NOMO-1 (cell line): Measurements from ENCODE around the gene VWA2.

ENCODE experiments used
- DNase-seq, 2 experiments: peaks; one replicate each; lab custom pipeline; 2025; ENCODE audit not compliant: unreplicated experiment in 2 of 2; lab: John Stamatoyannopoulos, UW

The VWA2 gene

DNA sequence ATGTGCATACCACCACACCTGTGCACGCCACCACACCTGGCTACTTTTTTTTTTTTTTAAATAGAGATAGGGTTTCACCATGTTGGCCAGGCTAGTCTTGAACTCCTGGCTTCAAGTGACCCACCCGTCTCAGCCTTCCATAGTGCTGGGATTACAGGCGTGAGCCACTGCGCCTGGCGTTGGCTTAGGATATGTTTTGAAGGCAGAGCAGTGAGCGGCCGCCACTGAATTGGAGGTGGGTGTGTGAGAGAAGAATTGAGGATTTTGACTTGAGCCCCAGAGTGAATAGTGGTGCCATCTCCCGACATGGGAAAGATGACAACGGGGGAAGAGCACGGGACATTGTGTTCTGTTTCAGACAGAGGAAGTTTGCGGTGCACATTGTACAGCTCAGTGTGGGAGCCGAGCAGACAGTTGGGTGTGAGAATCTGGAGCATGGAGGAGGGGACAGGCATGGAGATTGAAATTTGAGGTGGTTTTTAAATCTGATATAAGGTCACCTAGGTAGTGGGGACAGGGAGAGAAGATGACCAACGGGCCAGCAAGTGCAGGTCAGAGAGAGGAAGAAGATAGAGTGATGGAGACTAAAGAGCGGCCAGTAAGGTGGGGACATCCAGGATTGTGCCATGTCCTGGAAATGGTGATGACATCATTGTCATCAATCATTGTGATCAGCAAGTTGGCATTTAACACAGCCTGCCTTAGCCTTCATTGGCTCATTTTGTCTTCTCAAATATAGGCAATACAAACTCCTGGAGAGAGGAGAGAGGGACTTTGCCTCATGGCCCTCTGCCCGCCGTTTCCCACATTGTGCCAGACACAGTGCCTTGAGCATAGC lies 35.8 kb downstream of the VWA2 start:
- no peak for DNase-seq

GRCh38 chr10:114276066-114276465 lies 37.0 kb downstream of the VWA2 start:
- no peak for DNase-seq

GRCh38 chr10:114276671-114277070 lies 37.6 kb downstream of the VWA2 start:
- no peak for DNase-seq

DNA sequence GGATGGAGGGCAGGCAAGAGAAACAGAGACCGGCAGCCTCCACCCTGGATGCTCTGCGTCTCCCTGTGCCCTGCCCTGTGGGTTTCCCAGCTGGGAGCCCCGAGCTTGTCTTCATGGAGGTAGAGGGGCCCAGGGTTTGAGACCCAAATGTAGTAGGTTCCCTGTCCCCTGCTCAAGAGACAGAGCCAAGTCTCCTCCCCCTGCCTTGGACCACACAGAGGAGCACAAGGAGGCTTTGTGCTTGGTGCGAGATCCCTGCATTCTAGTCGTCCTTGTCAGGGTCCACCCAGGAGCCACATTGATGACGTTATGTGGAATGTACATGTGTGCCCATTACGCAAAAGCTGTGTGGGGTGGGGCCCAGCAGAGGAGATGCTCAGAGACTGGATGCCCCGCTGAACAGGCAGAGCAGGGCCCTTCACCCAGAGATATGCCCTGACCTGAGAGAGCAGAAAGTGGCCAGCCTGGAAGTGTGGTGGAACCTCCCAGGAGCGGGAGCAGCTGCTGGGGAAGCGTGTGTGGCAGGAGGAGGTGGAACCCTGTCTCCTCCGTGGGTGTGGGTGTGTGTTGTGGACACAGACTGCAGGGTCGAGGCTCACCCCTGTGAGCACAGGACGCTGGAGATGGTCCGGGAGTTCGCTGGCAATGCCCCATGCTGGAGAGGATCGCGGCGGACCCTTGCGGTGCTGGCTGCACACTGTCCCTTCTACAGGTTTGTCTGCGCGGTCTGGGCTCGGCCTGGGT lies 39.3 kb downstream of the VWA2 start:
- DNase-seq, result no peak

- DNase-seq, result no peak
Observed at GRCh38 chr10:114278884-114279191, 39.8 kb downstream of the VWA2 start.

- DNase-seq, result no peak
Observed at GRCh38 chr10:114279289-114279688, 40.2 kb downstream of the VWA2 start.

- DNase-seq, result no peak
Observed at GRCh38 chr10:114279901-114280644, 41.0 kb downstream of the VWA2 start.

GRCh38 chr10:114281006-114281405 lies 42.0 kb downstream of the VWA2 start:
- DNase-seq, result no peak

DNA sequence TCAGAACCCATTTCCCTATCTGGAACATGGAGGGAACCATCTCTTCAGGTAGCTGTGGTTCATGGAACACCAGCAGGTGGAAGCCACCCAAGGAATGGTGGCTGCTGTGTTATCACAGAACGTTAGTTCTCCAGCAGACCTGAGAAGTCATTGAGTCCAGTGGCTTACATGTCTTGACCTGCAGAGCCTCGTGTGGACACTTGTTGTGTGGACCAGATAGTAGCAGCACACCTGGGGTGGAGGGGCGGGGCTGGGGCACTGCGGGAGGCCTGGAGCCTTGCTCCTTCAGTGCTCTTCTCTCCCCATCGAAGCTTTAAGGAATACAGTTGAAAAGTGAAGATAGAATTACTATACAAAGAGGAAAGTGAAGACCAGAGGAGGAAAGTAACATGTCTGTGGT lies 42.4 kb downstream of the VWA2 start:
- no peak for DNase-seq

DNA sequence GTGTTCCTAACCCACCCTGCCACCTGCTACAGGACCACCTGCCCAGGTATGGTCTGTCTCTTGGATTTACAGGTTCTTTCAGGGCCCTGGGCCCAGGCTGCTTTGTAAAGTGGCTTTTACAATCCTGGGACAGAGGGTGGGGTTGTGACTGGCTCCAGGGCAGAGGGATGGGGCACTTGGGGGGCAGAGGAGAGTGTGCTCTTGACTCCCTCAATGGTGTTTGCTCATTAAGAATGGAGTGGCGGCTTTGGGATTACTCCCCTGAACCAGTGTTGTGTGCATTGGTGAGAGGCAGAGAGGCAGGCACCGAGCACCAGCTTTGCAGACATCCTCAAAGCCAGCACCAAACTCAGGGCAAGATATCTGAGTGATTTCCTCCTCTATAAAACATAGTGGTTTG lies 43.5 kb downstream of the VWA2 start:
- DNase-seq, result no peak

GRCh38 chr10:114283091-114283490 lies 44.0 kb downstream of the VWA2 start:
- no peak for DNase-seq

DNA sequence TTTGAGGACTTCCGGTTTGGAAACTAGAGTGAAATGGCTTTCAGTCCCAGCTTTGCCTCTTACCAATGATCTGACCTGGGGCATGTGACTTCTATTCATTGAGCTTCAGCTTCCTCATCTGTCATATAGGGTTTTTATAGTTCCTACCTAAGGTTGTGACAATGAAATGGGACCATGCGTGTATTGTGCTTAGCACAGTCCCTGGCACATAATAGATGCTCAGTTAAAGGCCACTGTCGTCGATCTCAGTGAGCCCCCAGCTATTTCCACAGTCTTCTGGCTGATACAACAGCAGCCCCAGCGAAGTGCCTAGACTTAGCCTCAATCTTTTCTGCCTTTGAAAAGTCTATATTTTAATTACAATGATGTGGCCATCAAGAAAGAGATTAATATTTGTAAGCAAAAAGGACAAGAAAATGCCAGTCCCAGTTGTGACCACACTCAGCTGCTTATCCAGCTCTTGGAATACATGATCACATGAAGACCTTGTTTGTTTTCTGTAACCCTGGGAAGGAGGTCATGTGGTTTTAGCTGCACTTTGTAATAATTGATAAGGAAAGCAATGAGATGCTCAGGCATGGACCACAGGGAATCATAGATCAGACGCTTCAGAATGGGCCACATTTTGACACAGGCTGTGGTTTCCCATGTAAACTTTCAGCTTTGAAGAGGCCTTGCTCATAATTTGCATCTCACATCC lies 44.6 kb downstream of the VWA2 start:
- no peak for DNase-seq

DNA sequence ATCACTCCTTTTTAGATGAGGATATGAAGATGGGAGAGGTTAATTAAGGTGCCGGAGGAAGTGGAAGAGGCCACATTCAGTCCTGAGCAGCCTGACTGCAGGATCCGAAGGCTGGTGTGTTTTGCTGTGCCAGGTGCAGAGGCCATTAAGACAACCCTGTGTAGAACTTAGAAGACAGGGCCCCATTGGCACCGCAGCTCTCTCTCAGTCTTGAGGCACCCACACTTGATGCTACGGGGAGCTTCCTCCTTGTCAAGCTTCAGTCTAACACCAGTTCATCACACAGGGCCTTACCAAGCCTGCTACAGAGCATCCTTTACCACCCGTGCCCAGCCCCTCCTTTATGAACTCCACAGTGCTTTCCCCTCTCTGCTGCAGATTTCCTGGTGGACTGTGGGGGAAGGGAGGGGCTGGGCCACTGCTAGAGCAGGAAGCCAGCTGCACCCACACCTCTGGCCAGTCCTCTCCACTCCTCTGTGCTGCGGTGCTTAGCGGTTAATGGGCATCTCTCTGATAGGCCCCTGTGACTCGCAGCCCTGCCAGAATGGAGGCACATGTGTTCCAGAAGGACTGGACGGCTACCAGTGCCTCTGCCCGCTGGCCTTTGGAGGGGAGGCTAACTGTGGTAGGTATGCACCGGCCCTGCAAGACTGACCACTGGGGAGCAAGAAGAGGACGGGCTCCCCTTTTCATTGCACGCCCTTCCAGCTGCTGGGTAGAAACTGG lies 45.5 kb downstream of the VWA2 start:
- no peak for DNase-seq

DNA sequence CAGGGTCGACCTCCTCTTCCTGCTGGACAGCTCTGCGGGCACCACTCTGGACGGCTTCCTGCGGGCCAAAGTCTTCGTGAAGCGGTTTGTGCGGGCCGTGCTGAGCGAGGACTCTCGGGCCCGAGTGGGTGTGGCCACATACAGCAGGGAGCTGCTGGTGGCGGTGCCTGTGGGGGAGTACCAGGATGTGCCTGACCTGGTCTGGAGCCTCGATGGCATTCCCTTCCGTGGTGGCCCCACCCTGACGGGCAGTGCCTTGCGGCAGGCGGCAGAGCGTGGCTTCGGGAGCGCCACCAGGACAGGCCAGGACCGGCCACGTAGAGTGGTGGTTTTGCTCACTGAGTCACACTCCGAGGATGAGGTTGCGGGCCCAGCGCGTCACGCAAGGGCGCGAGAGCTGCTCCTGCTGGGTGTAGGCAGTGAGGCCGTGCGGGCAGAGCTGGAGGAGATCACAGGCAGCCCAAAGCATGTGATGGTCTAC lies 46.9 kb downstream of the VWA2 start:
- DNase-seq, result no peak

GRCh38 chr10:114286921-114287320 lies 47.9 kb downstream of the VWA2 start:
- DNase-seq, result no peak

DNA sequence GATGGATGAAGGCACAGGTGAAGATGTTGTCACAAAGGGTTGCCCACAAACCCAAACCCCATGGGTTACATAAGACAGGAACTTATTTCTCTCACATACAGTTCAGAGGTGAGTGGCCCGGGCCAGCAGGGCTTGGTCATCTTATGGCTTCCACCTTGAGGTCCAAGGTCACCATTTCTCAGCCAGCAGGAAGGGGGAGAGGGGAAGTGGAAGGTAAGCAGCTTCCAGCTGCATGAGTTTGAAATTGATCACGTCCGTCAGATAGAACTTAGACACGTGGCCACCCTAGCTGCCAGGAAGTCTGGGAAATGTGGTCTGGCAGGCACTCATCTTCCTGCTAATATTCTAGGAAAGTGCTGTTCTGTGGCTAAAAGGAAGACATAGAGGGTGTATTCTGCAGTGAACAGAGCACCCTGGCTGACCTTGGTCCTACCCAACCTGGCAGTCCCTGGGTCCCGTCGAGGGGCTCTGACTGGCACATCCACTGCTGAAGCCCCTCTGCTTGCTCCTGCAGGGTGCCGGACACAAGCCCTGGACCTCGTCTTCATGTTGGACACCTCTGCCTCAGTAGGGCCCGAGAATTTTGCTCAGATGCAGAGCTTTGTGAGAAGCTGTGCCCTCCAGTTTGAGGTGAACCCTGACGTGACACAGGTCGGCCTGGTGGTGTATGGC lies 49.5 kb downstream of the VWA2 start:
- DNase-seq, result no peak

DNA sequence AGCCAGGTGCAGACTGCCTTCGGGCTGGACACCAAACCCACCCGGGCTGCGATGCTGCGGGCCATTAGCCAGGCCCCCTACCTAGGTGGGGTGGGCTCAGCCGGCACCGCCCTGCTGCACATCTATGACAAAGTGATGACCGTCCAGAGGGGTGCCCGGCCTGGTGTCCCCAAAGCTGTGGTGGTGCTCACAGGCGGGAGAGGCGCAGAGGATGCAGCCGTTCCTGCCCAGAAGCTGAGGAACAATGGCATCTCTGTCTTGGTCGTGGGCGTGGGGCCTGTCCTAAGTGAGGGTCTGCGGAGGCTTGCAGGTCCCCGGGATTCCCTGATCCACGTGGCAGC lies 50.0 kb downstream of the VWA2 start:
- DNase-seq, result no peak

GRCh38 chr10:114290038-114290437 lies 51.0 kb downstream of the VWA2 start:
- DNase-seq, result no peak

DNA sequence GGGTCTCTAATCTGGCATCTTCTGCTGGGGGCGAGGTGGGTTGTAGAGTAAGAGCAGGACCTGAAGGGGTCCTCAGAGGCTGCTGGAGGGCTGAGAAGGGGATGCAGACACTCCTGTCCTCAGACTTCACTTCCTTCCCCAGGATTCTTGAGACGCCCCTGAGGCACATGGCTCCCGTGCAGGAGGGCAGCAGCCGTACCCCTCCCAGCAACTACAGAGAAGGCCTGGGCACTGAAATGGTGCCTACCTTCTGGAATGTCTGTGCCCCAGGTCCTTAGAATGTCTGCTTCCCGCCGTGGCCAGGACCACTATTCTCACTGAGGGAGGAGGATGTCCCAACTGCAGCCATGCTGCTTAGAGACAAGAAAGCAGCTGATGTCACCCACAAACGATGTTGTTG lies 52.0 kb downstream of the VWA2 start:
- no peak for DNase-seq

DNA sequence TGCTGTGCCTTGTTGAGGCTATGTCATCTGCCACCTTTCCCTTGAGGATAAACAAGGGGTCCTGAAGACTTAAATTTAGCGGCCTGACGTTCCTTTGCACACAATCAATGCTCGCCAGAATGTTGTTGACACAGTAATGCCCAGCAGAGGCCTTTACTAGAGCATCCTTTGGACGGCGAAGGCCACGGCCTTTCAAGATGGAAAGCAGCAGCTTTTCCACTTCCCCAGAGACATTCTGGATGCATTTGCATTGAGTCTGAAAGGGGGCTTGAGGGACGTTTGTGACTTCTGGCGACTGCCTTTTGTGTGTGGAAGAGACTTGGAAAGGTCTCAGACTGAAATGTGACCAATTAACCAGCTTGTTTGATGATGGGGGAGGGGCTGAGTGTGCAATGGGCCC lies 52.5 kb downstream of the VWA2 start:
- no peak for DNase-seq
